WTC11 (cell line): ENCODE measurements around the gene ANGPTL3. TPM values are rescaled to one million over a fixed set of nuclear protein-coding genes. Genes with fewer than 3 reads are reported as not detected.

Experiments
- ATAC-seq: fragments of 200-7000 bp; cut with Tn5 transposase; 2 replicates; pipeline ENCODE4 v1.10.0; 2021; ENCODE audit warnings: mild to moderate bottlenecking, moderate library complexity
- CTCF ChIA-PET: fragments of 300-600 bp; sonication (Branson Sonifier 250); formaldehyde crosslinking; loops from one replicate; lab custom pipeline; 2021; ENCODE audit warnings: antibody characterized with exemption; lab: Charles Lee
- POLR2A ChIA-PET: fragments of 350-600 bp; sonication (Branson Sonifier 250); formaldehyde crosslinking; loops from one replicate; lab custom pipeline; 2021; ENCODE audit warnings: antibody characterized with exemption; lab: Charles Lee
- DNase-seq: peaks from one replicate; pipeline ENCODE4 v3.0.0; 2021; ENCODE audit warnings: low spot score
- H3K27ac Mint-ChIP-seq: 2 replicates; pipeline ENCODE4 v1.8.0; 2021; ENCODE audit warnings: mixed read lengths
- H3K27me3 Mint-ChIP-seq: 2 replicates; pipeline ENCODE4 v1.8.0; 2021; ENCODE audit warnings: low read depth, mild to moderate bottlenecking, moderate library complexity, mixed read lengths
- H3K36me3 Mint-ChIP-seq: 2 replicates; pipeline ENCODE4 v1.8.0; 2021; ENCODE audit warnings: mixed read lengths
- H3K4me1 Mint-ChIP-seq: 2 replicates; pipeline ENCODE4 v1.8.0; 2022; ENCODE audit warnings: mixed read lengths
- H3K4me3 Mint-ChIP-seq: 2 replicates; pipeline ENCODE4 v1.8.0; 2021; ENCODE audit warnings: mild to moderate bottlenecking, moderate library complexity, mixed read lengths
- H3K9me3 Mint-ChIP-seq: 2 replicates; pipeline ENCODE4 v1.8.0; 2021; ENCODE audit warnings: mixed read lengths
- AR ChIP-seq: fragments of 250-450 bp; sonication (Bioruptor Pico); IDR thresholded peaks from 2 replicates; pipeline ENCODE4 v1.9.0; 2021; ENCODE audit warnings: mild to moderate bottlenecking
- CREB1 ChIP-seq: sonication (generic); formaldehyde crosslinking; IDR thresholded peaks from 2 replicates; pipeline ENCODE4 v1.8.0; 2023; ENCODE audit warnings: mild to moderate bottlenecking, missing genetic modification reagents
- GABPB1 ChIP-seq: sonication (generic); formaldehyde crosslinking; IDR thresholded peaks from 2 replicates; pipeline ENCODE4 v1.8.1; 2023; ENCODE audit warnings: mild to moderate bottlenecking, missing genetic modification reagents
- JAZF1 ChIP-seq: fragments of 250-450 bp; sonication (Bioruptor Pico); IDR thresholded peaks from 2 replicates; pipeline ENCODE4 v1.9.0; 2021; ENCODE audit warnings: moderate library complexity, mild to moderate bottlenecking, inconsistent platforms
- MYBL2 ChIP-seq: sonication (generic); formaldehyde crosslinking; IDR thresholded peaks from 2 replicates; pipeline ENCODE4 v1.8.1; 2023; ENCODE audit warnings: mild to moderate bottlenecking, moderate library complexity, missing genetic modification reagents
- NR1H2 ChIP-seq: sonication (generic); formaldehyde crosslinking; IDR thresholded peaks from 2 replicates; pipeline ENCODE4 v1.9.0; 2021; ENCODE audit warnings: mild to moderate bottlenecking, moderate library complexity, missing genetic modification reagents
- OVOL2 ChIP-seq: fragments of 250-450 bp; sonication (Bioruptor Pico); IDR thresholded peaks from 2 replicates; pipeline ENCODE4 v1.9.0; 2021; ENCODE audit warnings: mild to moderate bottlenecking, borderline replicate concordance
- PRDM15 ChIP-seq: sonication (generic); formaldehyde crosslinking; IDR thresholded peaks from 2 replicates; pipeline ENCODE4 v1.8.0; 2022; ENCODE audit warnings: missing genetic modification reagents
- SMAD3 ChIP-seq: sonication (generic); formaldehyde crosslinking; IDR thresholded peaks from 2 replicates; pipeline ENCODE4 v1.8.0; 2022; ENCODE audit warnings: missing genetic modification reagents, mild to moderate bottlenecking, borderline replicate concordance
- STAT6 ChIP-seq: sonication (generic); formaldehyde crosslinking; conservative IDR thresholded peaks from 2 replicates; pipeline ENCODE4 v1.8.1; 2023; ENCODE audit warnings: mild to moderate bottlenecking, low read depth, missing genetic modification reagents, moderate library complexity
- TP53 ChIP-seq: sonication (generic); formaldehyde crosslinking; IDR thresholded peaks from 2 replicates; pipeline ENCODE4 v1.8.1; 2023; ENCODE audit warnings: mild to moderate bottlenecking, missing genetic modification reagents
- ZNF396 ChIP-seq: fragments of 250-450 bp; sonication (Bioruptor Pico); IDR thresholded peaks from 2 replicates; pipeline ENCODE4 v1.8.0; 2021; ENCODE audit warnings: mild to moderate bottlenecking, moderate library complexity, borderline replicate concordance
- ZNF532 ChIP-seq: fragments of 250-450 bp; sonication (Bioruptor Pico); IDR thresholded peaks from 2 replicates; pipeline ENCODE4 v1.9.0; 2021; ENCODE audit warnings: mild to moderate bottlenecking, borderline replicate concordance
- total RNA-seq: library from RNA; stranded (reverse); gene quantifications from 3 replicates; pipeline ENCODE4 v1.2.3, GENCODE V29; 2021
- TF ChIP-seq, protein P1 (sequence below): sonication (generic); formaldehyde crosslinking; IDR thresholded peaks from 2 replicates; pipeline ENCODE4 v1.8.1; 2023; ENCODE audit warnings: mild to moderate bottlenecking, missing genetic modification reagents, moderate library complexity

ANGPTL3 gene
- total RNA-seq, 1 experiment from 2014 or later = not detected

GRCh38 chr1:62593825-62594394, 3.4 kb upstream of the ANGPTL3 start:
- Mint-ChIP-seq H3K27ac (no peak overlapping the region), H3K9me3 (0 out of 2 replicates have a peak, but pooled peaks cover 3% of the 10 kb centered on the region), H3K4me3 (no peak overlapping the region), H3K36me3 (no peaks in the 10 kb centered on the region), H3K4me1 (peaks cover 4% of the 10 kb centered on the region; the same call in 1 of the 2 replicates), H3K27me3 (no peaks in the 10 kb centered on the region)
- ChIA-PET CTCF (no interaction called here), POLR2A (no interaction called here)
- ATAC-seq (no peak), DNase-seq (no peak)
- no peak for TF ChIP-seq TP53 (CRISPR knock-in tag)
- no peak for TF ChIP-seq JAZF1 (CRISPR knock-in tag)
- TF ChIP-seq NR1H2 = no peak
- no peak for TF ChIP-seq GABPB1 (CRISPR knock-in tag)
- no peak for TF ChIP-seq CREB1 (CRISPR knock-in tag)
- TF ChIP-seq MYBL2 (CRISPR knock-in tag) = no peak
- no peak for TF ChIP-seq ZNF532 (CRISPR knock-in tag)
- TF ChIP-seq, protein P1, sequence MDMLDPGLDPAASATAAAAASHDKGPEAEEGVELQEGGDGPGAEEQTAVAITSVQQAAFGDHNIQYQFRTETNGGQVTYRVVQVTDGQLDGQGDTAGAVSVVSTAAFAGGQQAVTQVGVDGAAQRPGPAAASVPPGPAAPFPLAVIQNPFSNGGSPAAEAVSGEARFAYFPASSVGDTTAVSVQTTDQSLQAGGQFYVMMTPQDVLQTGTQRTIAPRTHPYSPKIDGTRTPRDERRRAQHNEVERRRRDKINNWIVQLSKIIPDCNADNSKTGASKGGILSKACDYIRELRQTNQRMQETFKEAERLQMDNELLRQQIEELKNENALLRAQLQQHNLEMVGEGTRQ (CRISPR knock-in tag) = no peak
- TF ChIP-seq ZNF396 (CRISPR knock-in tag) = no peak
- TF ChIP-seq PRDM15 = no peak
- TF ChIP-seq STAT6 = no peak
- TF ChIP-seq AR (CRISPR knock-in tag) = no peak
- TF ChIP-seq SMAD3 = no peak
- no peak for TF ChIP-seq OVOL2 (CRISPR knock-in tag)
